Sigmoid colon (tissue), 4 donors: ENCODE measurements around the gene SLC25A19.

Experiments used
- EP300 ChIP-seq, 4 donors: sonication (generic); formaldehyde crosslinking; IDR thresholded peaks; one replicate each; pipeline ENCODE4 v1.6.1; 2017; ENCODE audit warnings: antibody characterized with exemption in 4 of 4
- POLR2A ChIP-seq, 2 donors: fragments of 450-650 bp; IDR thresholded peaks; one replicate each; pipeline ENCODE4 v1.6.1; 2016; ENCODE audit warnings: antibody characterized with exemption in 2 of 2, mild to moderate bottlenecking in 2 of 2, moderate library complexity in 2 of 2
- POLR2AphosphoS5 ChIP-seq, 4 donors: sonication (generic); formaldehyde crosslinking; IDR thresholded peaks; one replicate each; pipeline ENCODE4 v1.6.1; 2017; ENCODE audit warnings: antibody characterized with exemption in 4 of 4
- TF ChIP-seq, protein P1 (sequence below), 4 experiments: fragments of 450-650 bp in 3 of 4; fragments of 200-600 bp in 1 of 4; IDR thresholded peaks; one replicate each; pipeline ENCODE4 v1.5.1; 2016 to 2019; ENCODE audit warnings: antibody characterized with exemption in 4 of 4, mild to moderate bottlenecking in 3 of 4, moderate library complexity in 2 of 4

DNA sequence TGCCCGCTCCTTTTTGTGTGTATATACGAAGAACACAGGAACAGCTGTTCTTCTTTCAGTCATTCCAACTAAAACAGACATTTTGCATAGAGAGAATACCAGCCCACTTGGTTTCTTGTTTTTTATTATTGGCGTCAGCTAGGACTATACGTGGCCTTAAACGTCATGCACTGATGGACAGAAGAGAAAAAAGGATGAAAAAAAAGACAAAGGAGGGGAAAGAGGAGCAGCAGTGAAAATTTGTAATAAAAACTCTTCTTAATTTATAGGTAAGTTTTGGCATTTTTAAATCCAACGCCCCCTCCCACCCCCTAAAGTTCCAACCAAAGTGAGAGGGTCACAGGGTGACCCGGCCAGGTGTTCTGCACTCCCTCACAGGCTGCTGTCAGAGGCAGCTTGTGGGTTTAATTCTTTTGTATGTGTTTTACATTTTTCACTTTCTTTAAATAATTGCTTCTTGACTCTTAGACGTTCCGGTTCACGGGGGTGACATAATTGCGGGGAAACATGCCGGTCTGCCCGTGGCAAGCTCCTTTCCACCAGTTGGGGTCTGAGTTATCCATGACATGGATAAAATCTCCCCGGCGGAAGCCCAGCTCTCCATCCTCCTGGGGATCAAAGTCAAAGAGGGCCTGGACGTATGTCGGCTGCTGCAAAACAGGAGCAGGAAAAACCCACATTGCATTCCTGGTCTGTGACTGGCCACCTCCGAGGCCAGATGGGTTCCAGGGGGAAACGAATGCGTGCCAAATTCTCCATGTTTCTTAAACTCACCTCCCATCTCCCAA, 30.9 kb upstream of the SLC25A19 start:
- TF ChIP-seq, protein P1, sequence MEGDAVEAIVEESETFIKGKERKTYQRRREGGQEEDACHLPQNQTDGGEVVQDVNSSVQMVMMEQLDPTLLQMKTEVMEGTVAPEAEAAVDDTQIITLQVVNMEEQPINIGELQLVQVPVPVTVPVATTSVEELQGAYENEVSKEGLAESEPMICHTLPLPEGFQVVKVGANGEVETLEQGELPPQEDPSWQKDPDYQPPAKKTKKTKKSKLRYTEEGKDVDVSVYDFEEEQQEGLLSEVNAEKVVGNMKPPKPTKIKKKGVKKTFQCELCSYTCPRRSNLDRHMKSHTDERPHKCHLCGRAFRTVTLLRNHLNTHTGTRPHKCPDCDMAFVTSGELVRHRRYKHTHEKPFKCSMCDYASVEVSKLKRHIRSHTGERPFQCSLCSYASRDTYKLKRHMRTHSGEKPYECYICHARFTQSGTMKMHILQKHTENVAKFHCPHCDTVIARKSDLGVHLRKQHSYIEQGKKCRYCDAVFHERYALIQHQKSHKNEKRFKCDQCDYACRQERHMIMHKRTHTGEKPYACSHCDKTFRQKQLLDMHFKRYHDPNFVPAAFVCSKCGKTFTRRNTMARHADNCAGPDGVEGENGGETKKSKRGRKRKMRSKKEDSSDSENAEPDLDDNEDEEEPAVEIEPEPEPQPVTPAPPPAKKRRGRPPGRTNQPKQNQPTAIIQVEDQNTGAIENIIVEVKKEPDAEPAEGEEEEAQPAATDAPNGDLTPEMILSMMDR (IDR thresholded peaks at IDR 0.05) = no peak
- no peak for TF ChIP-seq EP300 (IDR thresholded peaks at IDR 0.05)
- no peak for TF ChIP-seq POLR2A (IDR thresholded peaks at IDR 0.05)
- no peak for TF ChIP-seq POLR2AphosphoS5 (IDR thresholded peaks at IDR 0.05)
